ENCODE results near the gene OSBPL2. TPM values are rescaled to one million over a fixed set of nuclear protein-coding genes. Genes with fewer than 3 reads are reported as not detected.

OSBPL2 gene
- total RNA-seq, 1 donor = 36.7 TPM

DNA sequence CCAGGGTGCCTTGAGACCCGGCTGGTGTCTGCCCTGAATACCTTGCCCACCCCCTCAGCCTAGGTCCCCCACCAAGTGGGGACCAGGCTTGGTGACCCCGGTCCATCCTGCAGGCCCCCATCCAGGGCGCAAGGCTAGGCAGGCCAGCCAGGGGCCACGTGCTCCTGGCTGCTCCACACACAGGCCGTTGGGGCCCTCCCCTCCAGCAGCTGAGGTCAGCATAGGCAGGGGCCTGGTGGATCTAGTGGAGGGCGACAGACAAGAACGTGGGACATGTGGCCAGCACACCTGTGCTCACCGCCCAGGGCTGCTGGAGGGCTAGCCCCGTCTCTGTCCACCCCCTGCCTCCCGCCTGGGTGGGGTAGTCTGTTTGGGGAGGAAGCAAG, 10.7 kb upstream of the OSBPL2 start:
- no peak for DNase-seq (ENCODE audit: low read depth)
- H3K4me3 ChIP-seq (ENCODE audit: low read depth, low read length) = no peak overlapping the region
- TF ChIP-seq, protein P1, sequence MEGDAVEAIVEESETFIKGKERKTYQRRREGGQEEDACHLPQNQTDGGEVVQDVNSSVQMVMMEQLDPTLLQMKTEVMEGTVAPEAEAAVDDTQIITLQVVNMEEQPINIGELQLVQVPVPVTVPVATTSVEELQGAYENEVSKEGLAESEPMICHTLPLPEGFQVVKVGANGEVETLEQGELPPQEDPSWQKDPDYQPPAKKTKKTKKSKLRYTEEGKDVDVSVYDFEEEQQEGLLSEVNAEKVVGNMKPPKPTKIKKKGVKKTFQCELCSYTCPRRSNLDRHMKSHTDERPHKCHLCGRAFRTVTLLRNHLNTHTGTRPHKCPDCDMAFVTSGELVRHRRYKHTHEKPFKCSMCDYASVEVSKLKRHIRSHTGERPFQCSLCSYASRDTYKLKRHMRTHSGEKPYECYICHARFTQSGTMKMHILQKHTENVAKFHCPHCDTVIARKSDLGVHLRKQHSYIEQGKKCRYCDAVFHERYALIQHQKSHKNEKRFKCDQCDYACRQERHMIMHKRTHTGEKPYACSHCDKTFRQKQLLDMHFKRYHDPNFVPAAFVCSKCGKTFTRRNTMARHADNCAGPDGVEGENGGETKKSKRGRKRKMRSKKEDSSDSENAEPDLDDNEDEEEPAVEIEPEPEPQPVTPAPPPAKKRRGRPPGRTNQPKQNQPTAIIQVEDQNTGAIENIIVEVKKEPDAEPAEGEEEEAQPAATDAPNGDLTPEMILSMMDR (IDR thresholded peaks at IDR 0.05; ENCODE audit: insufficient read depth, low read depth, low read length) = no peak

DNA sequence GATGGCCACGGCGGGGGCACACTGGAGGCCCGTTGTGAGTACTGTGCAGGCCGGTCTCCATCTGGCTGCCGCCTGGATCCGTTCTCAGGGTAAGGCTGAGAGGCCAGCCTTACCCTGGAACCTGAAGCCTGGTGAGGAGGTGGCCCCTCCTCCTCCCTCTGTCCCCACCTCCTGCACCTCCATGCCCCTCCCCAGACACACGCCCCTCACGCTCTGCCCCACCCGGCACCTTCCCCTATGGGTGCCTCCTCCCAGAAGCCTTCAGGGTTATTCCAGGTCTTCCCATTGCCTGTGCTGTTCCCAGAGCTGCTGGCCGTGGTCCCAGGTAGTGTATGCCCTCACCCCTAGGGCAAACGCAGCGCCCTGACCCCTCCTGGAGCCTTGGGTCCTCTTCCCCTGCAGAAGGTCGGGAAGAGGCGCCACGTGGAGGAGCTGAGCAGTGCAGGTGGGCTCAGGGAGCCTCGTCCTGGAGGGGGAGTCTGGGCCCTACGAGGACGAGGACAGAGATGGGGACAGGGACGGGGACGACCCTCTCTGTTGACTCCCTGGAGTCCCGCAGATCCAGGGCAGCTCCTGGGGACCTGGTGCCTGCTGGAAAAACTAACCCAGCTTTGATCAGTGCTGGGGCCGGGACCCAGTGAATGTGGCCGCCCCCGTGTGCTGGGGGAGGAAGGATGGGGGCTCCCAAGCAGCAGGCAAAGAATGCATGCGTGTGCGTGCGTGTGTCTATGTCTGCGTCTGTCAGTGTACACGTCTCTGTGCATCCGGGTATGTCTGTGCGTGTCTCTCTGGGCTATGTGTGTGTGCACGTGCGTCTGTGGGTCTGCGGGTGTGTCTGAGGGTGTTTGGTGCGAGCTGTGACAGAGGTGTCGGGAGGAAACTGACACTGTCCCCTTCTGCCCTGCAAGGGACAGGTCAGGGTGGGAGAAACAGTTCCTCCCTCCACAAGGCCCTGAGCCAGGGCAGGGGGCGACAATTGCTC, 10.1 kb upstream of the OSBPL2 start:
- no peak for DNase-seq (ENCODE audit: low read depth)
- TF ChIP-seq, protein P1 (IDR thresholded peaks at IDR 0.05; ENCODE audit: insufficient read depth, low read depth, low read length) = no peak
- no peak overlapping the region for H3K4me3 ChIP-seq (ENCODE audit: low read depth, low read length)

DNA sequence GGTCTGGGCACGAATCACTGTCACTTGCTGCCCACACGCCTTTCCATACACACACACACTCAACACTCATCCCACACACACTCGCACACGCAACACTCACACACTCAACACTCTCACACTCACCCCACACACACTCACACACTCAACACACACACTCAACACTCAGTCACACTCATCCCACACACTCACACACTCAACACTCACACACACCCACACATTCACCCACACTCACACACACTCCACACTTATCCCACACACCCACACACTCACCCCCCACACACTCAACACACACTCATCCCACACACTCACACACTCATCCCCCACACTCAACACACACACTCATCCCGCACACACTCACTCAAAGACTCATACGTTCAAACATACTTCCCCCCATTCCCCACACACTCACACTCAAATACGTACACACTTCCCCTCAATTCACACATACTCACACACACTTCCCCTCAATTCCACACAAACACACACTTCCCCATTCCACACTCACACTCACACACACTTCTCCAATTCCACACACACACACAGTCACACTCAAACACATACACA, 9.3 kb upstream of the OSBPL2 start:
- no peak overlapping the region for H3K4me3 ChIP-seq (ENCODE audit: low read depth, low read length)
- DNase-seq (ENCODE audit: low read depth) = no peak
- TF ChIP-seq, protein P1 (IDR thresholded peaks at IDR 0.05; ENCODE audit: insufficient read depth, low read depth, low read length) = no peak

DNA sequence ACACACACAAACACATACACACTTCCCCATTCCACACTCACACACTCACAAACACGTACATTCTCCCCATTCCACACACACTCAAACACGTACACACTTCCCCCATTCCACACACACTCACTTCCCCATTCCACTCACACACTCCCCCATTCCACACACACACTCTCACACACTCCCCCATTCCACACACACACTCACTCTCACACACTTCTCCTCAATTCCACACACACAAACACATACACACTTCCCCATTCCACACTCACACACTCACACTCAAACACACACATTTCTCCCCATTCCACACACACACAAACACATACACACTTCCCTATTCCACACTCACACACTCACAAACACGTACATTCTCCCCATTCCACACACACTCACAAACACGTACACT, 8.7 kb upstream of the OSBPL2 start:
- DNase-seq (ENCODE audit: low read depth) = no peak
- H3K4me3 ChIP-seq (ENCODE audit: low read depth, low read length) = no peak overlapping the region
- TF ChIP-seq, protein P1 (IDR thresholded peaks at IDR 0.05; ENCODE audit: insufficient read depth, low read depth, low read length) = no peak

DNA sequence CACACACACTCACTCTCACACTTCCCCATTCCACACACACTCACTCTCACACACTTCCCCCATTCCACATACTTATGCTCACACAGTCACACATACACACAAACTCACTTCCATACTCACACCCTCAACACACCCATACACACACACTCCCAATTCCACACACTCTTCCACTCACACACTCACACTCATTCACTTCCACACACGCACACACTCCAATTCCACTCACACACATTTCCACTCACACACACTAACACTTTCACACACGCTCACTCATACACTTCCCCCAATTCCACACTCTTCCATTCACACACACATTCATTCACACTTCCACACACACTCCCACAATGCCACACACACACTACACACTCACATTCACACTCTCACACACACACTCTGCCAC, 8.0 kb upstream of the OSBPL2 start:
- DNase-seq (ENCODE audit: low read depth) = no peak
- TF ChIP-seq, protein P1 (IDR thresholded peaks at IDR 0.05; ENCODE audit: insufficient read depth, low read depth, low read length) = no peak
- H3K4me3 ChIP-seq (ENCODE audit: low read depth, low read length) = no peak overlapping the region

DNA sequence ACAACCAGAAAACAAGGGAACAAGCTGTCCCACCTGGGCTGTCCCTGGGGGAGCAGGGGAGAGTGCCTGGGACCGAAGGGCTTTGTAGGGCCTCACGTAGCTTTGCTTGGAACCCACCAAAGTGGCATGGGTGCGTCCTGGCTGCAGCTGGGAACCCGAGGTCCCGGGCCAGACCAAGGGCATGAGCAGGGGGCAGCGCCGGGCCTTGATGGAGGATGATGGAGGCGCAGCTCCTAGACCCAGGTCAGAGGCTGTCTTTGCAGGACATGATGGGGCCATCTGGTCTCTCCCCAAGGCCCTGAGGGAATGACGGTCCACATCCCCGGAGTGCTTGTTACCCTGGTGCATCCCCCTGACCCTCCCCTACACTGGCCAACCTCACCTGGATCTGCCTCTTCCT, 7.6 kb upstream of the OSBPL2 start:
- TF ChIP-seq, protein P1 (IDR thresholded peaks at IDR 0.05; ENCODE audit: insufficient read depth, low read depth, low read length) = no peak
- DNase-seq (ENCODE audit: low read depth) = no peak

More for the DNA sequence above, 7.6 kb upstream of the OSBPL2 start:
- H3K4me3 ChIP-seq (ENCODE audit: low read depth, low read length) = no peak overlapping the region
